HL-60 (cell line): ENCODE measurements around the gene DPH2.
A peak's percentile ranks its signal among the peaks of the same experiment; 100 is the strongest.

Experiments
- DNase-seq, 2 experiments: peaks; one replicate each; pipeline ENCODE4 v3.0.0-alpha.2; 2010 to 2020; ENCODE audit warnings: low read depth in 1 of 2, low spot score in 1 of 2
- H3K27ac ChIP-seq: fragments of 250-450 bp; sonication (Bioruptor Pico); replicated peaks from 2 replicates; pipeline ENCODE4 v1.5.1; 2020; ENCODE audit warnings: mild to moderate bottlenecking, moderate library complexity
- H3K27me3 ChIP-seq: fragments of 250-450 bp; sonication (Bioruptor Pico); 2 replicates; pipeline ENCODE4 v1.5.1; 2021; ENCODE audit warnings: mild to moderate bottlenecking, moderate library complexity; ENCODE audit not compliant: insufficient read depth, poor library complexity, severe bottlenecking
- H3K4me3 ChIP-seq: replicated peaks from 2 replicates; pipeline ENCODE4 v1.5.1; 2011; ENCODE audit warnings: mild to moderate bottlenecking, control low read depth, low read length; ENCODE audit not compliant: insufficient read depth
- GABPA ChIP-seq: IDR thresholded peaks from 2 replicates; pipeline ENCODE4 v1.6.1; 2012; ENCODE audit warnings: low read depth
- POLR2AphosphoS5 ChIP-seq: IDR thresholded peaks from 2 replicates; pipeline ENCODE4 v1.6.1; 2012; ENCODE audit warnings: low read depth
- SPI1 ChIP-seq: IDR thresholded peaks from 2 replicates; pipeline ENCODE4 v1.6.1; 2012; ENCODE audit warnings: low read depth, mild to moderate bottlenecking, borderline replicate concordance
- TF ChIP-seq, protein P1 (sequence below): IDR thresholded peaks from one replicate; pipeline ENCODE4 v1.5.1; 2011; ENCODE audit warnings: low read length, control low read depth, inconsistent platforms; ENCODE audit not compliant: insufficient read depth
- TF ChIP-seq, protein P2 (sequence below): IDR thresholded peaks from 2 replicates; pipeline ENCODE4 v1.6.1; 2012; ENCODE audit warnings: low read depth; ENCODE audit not compliant: insufficient replicate concordance

The DPH2 gene

DNA sequence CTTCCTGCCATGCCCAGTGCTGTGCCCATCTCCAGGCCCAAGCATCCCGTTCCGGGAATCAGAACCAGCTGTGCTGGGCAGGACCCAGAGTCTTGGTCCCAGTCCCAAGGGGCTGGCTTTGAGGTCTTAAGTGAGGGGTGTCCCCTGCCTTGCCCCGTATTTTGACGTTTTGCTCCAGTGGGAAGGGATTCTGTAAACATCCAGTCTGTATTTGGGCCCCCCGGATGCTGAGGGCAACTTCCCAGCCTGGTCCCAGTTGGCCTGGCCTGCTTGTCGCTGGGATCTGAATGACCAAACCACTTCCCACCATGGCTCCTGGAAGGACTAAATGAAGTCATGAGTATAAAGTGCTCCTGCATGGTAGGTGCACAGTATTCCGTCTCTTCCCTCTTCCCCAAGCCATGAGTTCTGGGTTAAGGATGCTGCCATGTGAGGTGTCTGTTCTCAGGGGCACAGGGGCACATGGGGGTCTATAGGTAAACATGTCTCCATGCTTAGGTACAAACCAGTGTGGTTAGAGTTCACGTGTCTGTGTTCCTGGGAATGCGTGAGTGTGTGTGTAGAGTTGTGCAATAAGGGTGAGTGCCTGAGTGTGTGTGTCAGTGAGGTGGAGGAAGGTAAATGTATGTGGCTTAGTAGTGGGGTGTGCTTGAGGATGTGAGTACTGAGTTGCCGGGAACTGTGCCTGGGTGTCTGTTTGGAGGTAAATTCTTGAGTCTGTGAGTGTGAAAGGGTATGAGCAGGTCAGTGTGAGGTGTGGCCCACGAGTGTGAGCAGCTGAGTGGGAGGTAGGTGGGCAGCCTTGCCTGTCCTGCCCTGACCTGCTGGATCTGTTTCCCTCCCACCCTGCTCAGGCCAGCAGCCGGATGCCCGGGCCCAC is 10.7 kb downstream of the DPH2 start:
- Histone ChIP-seq H3K27me3 (no peaks in the 10 kb centered on the region), H3K27ac (peak overlapping the region; percentile 48), H3K4me3 (peak overlapping the region; percentile 63)
- TF ChIP-seq POLR2AphosphoS5 (no peak), SPI1 (no peak), GABPA (no peak)
- TF ChIP-seq, protein P1, sequence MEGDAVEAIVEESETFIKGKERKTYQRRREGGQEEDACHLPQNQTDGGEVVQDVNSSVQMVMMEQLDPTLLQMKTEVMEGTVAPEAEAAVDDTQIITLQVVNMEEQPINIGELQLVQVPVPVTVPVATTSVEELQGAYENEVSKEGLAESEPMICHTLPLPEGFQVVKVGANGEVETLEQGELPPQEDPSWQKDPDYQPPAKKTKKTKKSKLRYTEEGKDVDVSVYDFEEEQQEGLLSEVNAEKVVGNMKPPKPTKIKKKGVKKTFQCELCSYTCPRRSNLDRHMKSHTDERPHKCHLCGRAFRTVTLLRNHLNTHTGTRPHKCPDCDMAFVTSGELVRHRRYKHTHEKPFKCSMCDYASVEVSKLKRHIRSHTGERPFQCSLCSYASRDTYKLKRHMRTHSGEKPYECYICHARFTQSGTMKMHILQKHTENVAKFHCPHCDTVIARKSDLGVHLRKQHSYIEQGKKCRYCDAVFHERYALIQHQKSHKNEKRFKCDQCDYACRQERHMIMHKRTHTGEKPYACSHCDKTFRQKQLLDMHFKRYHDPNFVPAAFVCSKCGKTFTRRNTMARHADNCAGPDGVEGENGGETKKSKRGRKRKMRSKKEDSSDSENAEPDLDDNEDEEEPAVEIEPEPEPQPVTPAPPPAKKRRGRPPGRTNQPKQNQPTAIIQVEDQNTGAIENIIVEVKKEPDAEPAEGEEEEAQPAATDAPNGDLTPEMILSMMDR = no peak
- TF ChIP-seq, protein P2, sequence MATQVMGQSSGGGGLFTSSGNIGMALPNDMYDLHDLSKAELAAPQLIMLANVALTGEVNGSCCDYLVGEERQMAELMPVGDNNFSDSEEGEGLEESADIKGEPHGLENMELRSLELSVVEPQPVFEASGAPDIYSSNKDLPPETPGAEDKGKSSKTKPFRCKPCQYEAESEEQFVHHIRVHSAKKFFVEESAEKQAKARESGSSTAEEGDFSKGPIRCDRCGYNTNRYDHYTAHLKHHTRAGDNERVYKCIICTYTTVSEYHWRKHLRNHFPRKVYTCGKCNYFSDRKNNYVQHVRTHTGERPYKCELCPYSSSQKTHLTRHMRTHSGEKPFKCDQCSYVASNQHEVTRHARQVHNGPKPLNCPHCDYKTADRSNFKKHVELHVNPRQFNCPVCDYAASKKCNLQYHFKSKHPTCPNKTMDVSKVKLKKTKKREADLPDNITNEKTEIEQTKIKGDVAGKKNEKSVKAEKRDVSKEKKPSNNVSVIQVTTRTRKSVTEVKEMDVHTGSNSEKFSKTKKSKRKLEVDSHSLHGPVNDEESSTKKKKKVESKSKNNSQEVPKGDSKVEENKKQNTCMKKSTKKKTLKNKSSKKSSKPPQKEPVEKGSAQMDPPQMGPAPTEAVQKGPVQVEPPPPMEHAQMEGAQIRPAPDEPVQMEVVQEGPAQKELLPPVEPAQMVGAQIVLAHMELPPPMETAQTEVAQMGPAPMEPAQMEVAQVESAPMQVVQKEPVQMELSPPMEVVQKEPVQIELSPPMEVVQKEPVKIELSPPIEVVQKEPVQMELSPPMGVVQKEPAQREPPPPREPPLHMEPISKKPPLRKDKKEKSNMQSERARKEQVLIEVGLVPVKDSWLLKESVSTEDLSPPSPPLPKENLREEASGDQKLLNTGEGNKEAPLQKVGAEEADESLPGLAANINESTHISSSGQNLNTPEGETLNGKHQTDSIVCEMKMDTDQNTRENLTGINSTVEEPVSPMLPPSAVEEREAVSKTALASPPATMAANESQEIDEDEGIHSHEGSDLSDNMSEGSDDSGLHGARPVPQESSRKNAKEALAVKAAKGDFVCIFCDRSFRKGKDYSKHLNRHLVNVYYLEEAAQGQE = no peak
- DNase-seq = peak in 1 of 2 experiments; percentile 85

DNA sequence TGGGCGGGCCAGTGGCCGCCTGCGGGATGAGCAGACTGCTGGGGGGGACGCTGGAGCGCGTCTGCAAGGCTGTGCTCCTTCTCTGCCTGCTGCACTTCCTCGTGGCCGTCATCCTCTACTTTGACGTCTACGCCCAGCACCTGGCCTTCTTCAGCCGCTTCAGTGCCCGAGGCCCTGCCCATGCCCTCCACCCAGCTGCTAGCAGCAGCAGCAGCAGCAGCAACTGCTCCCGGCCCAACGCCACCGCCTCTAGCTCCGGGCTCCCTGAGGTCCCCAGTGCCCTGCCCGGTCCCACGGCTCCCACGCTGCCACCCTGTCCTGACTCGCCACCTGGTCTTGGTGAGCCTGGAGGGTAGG is 11.3 kb downstream of the DPH2 start:
- Histone ChIP-seq H3K27ac (no peak overlapping the region), H3K27me3 (no peaks in the 10 kb centered on the region), H3K4me3 (no peak overlapping the region)
- TF ChIP-seq, protein P2 = no peak
- TF ChIP-seq POLR2AphosphoS5 (no peak), SPI1 (no peak), GABPA (no peak)
- TF ChIP-seq, protein P1 = no peak
- no peak for DNase-seq

DNA sequence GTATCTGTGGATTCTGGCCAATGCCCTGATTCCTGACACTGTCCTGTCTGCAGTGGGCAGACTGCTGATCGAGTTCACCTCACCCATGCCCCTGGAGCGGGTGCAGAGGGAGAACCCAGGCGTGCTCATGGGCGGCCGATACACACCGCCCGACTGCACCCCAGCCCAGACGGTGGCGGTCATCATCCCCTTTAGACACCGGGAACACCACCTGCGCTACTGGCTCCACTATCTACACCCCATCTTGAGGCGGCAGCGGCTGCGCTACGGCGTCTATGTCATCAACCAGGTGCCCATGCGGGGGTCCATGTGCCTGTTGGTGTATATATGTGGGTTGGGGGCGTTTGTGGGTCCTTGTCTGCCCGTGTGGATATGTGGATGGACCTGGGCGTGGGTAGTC is 11.8 kb downstream of the DPH2 start:
- H3K27me3 ChIP-seq = no peaks in the 10 kb centered on the region
- DNase-seq = no peak
- TF ChIP-seq SPI1 (no peak), GABPA (no peak), POLR2AphosphoS5 (no peak)
- TF ChIP-seq, protein P1 = no peak
- TF ChIP-seq, protein P2 = no peak
- no peak overlapping the region for H3K4me3 ChIP-seq
- H3K27ac ChIP-seq = no peak overlapping the region
